Subcutaneous adipose tissue (tissue), 4 donors: ENCODE data around the gene SDCCAG8. TPM values are rescaled to one million over a fixed set of nuclear protein-coding genes. Genes with fewer than 3 reads are reported as not detected.

Experiments used
- total RNA-seq, 4 donors: library from RNA; depleted of rRNA; stranded (reverse); fragments of >200 nt; gene quantifications; one replicate each; pipeline ENCODE4 v1.1.0, GENCODE V29; 2016
- TF ChIP-seq, protein P1 (sequence below): fragments of 450-650 bp; IDR thresholded peaks from one replicate; pipeline ENCODE4 v1.5.1; 2016; ENCODE audit warnings: low read depth, mild to moderate bottlenecking, control low read depth, antibody characterized with exemption, moderate library complexity

The SDCCAG8 gene
- total RNA-seq, 4 donors from 2014 or later = 44.6 to 74.5 (median 51.9) TPM

GRCh38 chr1:243428084-243428483 lies 172.2 kb downstream of the SDCCAG8 start:
- TF ChIP-seq, protein P1, sequence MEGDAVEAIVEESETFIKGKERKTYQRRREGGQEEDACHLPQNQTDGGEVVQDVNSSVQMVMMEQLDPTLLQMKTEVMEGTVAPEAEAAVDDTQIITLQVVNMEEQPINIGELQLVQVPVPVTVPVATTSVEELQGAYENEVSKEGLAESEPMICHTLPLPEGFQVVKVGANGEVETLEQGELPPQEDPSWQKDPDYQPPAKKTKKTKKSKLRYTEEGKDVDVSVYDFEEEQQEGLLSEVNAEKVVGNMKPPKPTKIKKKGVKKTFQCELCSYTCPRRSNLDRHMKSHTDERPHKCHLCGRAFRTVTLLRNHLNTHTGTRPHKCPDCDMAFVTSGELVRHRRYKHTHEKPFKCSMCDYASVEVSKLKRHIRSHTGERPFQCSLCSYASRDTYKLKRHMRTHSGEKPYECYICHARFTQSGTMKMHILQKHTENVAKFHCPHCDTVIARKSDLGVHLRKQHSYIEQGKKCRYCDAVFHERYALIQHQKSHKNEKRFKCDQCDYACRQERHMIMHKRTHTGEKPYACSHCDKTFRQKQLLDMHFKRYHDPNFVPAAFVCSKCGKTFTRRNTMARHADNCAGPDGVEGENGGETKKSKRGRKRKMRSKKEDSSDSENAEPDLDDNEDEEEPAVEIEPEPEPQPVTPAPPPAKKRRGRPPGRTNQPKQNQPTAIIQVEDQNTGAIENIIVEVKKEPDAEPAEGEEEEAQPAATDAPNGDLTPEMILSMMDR = no peak

DNA sequence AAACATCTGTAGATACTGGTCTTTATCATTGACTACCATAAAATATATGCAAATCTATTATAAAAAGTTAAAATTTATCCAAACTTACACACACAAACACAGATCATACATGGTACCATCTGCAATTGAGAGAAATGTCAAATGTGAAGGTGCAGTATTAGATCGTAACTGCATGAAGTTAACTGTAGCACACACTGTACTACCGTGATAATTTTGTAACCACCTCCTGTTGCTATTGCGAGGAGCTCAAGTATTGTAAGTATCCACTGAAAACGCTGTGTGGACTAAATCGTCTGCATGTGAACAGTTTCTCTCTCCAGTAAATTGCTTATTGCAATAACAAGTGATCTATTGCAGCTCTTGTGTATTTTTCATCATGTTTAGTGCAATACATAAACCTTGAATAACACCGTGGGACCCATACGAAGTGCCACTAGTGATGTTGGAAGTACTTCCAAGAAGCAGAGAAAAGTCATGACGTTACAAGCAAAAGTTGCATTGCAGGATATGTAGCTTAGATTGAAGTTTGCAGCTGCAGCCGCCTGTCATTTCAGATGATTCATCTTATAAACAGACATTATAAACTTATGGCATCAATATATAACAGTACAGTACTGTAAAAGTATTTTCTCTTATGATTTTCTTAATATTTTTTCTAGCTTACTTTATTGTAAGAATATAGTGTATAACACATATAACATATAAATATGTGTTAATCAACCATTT lies 172.9 kb downstream of the SDCCAG8 start:
- TF ChIP-seq, protein P1 = no peak

DNA sequence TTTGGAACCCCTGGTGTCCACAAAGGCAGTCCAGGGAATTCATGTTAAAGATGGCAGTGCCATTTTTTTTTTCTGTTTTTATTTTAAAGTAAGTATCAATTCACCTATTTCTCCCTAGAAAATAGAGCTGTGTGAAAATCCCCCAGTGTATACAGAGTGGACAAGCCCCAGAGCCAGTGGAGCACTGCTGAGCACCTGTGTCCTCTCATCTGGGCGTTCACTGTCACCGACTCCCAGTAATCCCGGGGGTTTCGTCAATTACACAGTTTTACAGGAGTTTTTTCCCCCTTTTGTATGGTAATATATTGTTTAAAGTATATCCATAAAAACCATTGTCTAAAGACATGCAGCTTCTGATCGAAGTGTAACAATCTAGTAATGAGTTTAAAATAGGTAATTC lies 175.8 kb downstream of the SDCCAG8 start:
- TF ChIP-seq, protein P1 = no peak

- TF ChIP-seq, protein P1 = no peak
Observed at GRCh38 chr1:243432136-243432535, 176.3 kb downstream of the SDCCAG8 start.

DNA sequence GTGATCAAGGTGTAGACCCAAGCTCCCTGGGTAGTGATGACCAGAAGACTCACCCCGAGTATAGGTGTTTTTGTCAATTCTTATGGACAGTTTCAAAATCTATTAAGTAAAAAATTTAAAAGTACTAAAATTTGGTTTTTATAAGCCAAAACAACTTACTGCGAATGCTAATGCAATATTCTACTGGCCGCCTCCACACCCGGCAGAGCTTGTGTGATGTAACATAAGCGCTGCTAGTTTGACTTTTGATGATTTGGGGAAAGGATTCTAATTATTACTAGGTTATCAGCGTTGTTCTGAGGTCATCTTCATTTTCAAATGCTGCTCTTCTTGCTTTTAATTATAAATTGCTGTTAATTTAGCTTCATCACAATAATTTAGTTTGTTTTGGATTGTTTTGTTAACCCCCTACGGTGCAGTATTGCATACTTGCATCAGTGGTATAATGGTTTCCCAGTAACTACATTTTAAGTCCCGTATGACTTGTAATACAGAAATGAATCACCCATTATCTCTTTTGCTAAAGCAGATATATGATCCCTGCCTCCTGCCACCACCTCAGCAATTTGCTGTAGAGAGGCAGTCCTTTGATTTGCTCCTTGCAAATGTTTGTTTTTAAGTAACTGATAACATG lies 178.0 kb downstream of the SDCCAG8 start:
- TF ChIP-seq, protein P1 = no peak

GRCh38 chr1:243434594-243434993 lies 178.8 kb downstream of the SDCCAG8 start:
- TF ChIP-seq, protein P1 = no peak

DNA sequence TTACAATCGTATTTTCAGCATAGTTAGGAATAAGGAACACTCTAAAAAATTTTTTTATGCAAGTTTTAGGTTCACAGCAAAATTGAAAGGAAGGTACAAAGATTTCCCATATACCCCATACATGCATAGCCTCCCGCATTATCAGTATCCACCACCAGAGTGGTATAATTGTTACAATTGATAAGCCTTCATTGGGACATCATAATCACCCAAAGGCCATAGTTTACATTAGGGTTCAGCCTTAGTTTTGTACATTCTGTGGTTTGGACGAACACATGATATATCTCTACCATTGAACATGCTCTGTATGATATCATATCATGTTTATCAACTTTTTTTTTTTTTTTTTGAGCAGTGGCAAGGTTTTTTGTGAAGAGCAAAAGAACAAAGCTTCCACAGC lies 180.0 kb downstream of the SDCCAG8 start:
- TF ChIP-seq, protein P1 = no peak
